Measurements from ENCODE around the gene THAP11.
"Not testable (repeated sequence)": the region's sequence is repeated elsewhere in the genome, so short reads cannot be mapped to it uniquely, and the experiment has no call there.

The THAP11 gene

GRCh38 chr16:67837190-67837589 is 4.9 kb upstream of the THAP11 start:
- not testable (repeated sequence) for DNase-seq

- no peak for DNase-seq
Measured at GRCh38 chr16:67837811-67838210, 4.3 kb upstream of the THAP11 start.

- DNase-seq: no peak
Measured at GRCh38 chr16:67841198-67841815, 813 bp upstream of the THAP11 start.

- DNase-seq: peak; percentile 72
Measured at GRCh38 chr16:67842509-67843342, 606 bp downstream of the THAP11 start.

GRCh38 chr16:67843343-67843765 is 1.2 kb downstream of the THAP11 start:
- no peak for DNase-seq

GRCh38 chr16:67844497-67844896 is 2.4 kb downstream of the THAP11 start:
- no peak for DNase-seq

GRCh38 chr16:67845291-67846062 is 3.4 kb downstream of the THAP11 start:
- peak; percentile 10 for DNase-seq

- DNase-seq: peak; percentile 26
Measured at GRCh38 chr16:67846063-67846319, 3.9 kb downstream of the THAP11 start.

GRCh38 chr16:67846320-67847063 is 4.4 kb downstream of the THAP11 start, which contains the start of gene NUTF2:
NUTF2 (plus strand) TSS chr16:67846933; CDS start chr16:67865131, 18,198 bp downstream.
- peak; percentile 98 for DNase-seq

- peak; percentile 18 for DNase-seq
Measured at GRCh38 chr16:67847064-67847861, 5.1 kb downstream of the THAP11 start, which contains the start of gene CENPT. CENPT (minus strand) TSS chr16:67847693; CDS start chr16:67833859, 13,834 bp downstream.

GRCh38 chr16:67848118-67848517 is 6.0 kb downstream of the THAP11 start:
- DNase-seq: no peak

GRCh38 chr16:67853670-67854069 is 11.6 kb downstream of the THAP11 start:
- DNase-seq: no peak

- no peak for DNase-seq
Measured at GRCh38 chr16:67855789-67856188, 13.7 kb downstream of the THAP11 start.

GRCh38 chr16:67856927-67857546 is 14.9 kb downstream of the THAP11 start:
- DNase-seq: no peak

GRCh38 chr16:67857547-67858233 is 15.6 kb downstream of the THAP11 start:
- DNase-seq: peak; percentile 55

GRCh38 chr16:67858500-67858899 is 16.4 kb downstream of the THAP11 start:
- DNase-seq: no peak

- no peak for DNase-seq
Measured at GRCh38 chr16:67860589-67861398, 18.7 kb downstream of the THAP11 start.

- DNase-seq: no peak
Measured at GRCh38 chr16:67861877-67862276, 19.8 kb downstream of the THAP11 start.

- no peak for DNase-seq
Measured at GRCh38 chr16:67862623-67863583, 20.8 kb downstream of the THAP11 start.

All from activated CD4-positive, alpha-beta T cell treated with anti-CD3 and anti-CD28 coated beads, Interleukin-10, Interleukin-2, amounts not matched to agents 100 ng/mL and 50 ng/mL, durations not matched to agents 16 hours and 8 hours (primary cell).